Measurements from ENCODE around the gene TSPO2.
"Not testable (repeated sequence)": the region's sequence is repeated elsewhere in the genome, so short reads cannot be mapped to it uniquely, and the experiment has no call there.

Gene TSPO2

DNA sequence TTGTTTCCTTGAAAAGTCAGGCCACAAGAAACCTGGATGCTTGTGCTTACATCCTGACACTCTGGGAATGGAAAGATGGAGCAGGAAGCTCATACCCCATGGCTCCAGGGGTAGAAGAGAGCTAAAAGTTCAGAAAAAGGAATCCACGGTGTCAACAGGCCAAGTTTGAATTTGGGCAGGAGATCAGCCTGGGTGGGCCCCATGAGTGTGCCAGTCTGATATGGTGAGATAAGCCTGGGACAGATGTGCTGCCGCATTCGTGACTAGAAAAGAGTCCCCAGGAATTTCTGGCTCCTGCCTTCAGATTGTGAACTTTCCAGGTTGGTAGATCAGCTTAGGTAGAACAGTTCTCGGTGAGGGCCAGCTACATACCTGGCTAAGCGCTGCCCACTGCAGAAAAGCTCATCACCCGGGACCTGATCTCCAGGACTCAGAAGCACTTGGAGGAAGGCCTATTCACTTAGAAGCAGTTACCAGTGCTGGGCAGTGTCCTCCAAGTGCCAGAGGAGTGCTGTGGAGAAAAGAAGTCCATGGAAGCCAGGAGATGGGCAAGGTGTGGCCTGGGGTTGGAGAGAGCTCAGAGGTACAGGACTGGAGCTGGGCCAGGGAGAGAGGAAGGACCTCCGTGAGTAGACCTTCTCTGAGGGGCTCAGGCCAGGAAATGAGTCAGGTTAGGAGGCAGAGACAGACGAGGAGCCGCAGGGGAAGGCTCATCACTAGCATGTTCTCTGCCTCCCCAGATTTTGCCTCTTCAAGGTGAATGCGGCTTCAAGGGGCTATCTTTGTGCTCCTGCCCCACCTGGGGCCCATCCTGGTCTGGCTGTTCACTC, at the start of gene TSPO2:
Gene TSPO2 (plus strand): TSS at position 242 of the 830 bp plus-strand sequence. CDS start 519 bp downstream, at position 761.
- no peak for DNase-seq (ENCODE audit: low read depth)

- no peak for DNase-seq (ENCODE audit: low read depth)
Observed at GRCh38 chr6:40992746-40993145, 49.5 kb upstream of the TSPO2 start.

DNA sequence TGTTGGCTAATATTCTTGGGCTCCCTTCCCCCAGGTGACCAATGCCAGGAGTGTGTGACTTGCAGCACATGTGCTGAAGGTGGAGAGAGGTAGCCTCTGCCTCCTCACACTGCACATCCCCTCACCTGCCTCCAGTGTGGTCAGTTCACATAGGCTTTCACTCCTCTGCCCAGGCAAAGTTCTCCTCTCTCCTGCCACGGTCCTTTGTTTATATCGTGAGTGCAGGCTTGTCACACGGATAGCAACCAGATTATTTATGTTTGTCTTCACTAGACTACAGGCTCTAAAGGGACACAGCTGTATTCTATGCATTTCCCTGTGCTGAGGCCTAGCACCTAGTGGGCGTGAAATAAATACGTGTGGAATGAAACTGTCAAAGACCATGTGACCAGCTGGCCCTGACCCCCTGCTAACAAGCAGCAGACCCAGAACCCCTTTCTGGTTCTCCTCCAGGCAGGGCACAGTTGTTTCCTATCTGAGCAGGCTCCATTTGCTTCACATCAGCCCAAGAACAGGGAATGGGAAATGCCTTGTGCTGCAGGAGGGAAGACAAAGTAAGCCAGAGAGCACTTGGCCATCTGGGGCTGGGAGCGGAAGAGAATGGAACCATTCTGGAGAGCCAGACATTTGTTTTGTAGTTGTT, 45.6 kb upstream of the TSPO2 start:
- DNase-seq (ENCODE audit: low read depth): no peak

DNA sequence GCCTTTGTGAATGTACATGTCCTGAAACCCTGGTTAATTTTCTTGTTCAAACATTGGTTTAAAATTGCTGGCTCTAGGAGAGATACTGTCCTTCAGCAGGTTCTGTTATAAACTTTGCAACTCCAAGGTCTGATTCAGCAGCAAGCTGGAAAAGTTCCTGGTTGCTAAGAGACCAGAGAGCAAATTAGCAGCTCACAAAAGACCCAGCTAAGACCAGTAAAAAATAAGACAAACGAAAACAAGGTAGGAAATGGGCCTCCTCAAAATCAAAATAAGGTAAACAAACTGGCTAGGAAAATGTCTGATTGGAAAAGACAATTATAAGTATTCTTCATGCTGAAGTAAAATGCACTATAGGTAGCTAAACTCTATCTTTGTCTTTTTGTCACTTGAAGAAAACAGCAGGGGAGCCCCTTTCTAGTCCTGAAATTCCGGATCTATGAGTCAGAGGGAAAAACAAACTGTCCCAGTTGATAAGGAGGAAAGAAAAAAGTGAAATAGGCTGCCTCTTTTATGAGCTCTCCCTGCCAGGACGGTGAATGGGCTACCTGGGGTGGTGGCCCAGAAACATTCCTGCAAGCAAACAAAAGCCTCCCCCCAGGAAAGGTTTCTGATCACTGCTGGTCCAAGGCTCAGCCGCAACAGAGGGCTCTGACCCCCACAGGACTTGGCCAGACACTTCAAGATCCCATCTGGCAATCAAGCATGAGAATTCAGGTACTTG, 44.9 kb upstream of the TSPO2 start:
- peak; percentile 44 for DNase-seq (ENCODE audit: low read depth)

DNA sequence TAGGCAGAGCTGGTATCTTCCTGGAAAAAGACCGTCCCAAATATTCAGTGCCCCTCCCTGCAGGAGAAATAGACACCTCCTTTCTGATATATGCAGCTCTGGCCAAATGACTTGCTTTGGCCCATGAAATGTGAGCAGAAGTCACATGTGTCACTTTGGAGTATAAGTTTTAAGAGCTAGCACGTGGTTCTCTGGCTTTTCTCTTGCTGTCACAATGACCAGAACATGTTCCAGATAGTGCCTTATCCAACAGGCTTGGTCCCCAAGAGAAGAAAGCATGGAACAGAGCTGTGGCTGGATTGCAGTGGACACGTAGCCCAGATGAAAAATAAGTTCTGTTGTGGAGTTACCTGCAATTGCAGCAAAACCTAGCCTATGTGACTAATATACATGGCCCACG, 43.6 kb upstream of the TSPO2 start:
- no peak for DNase-seq (ENCODE audit: low read depth)

GRCh38 chr6:40999569-40999968, 42.7 kb upstream of the TSPO2 start:
- no peak for DNase-seq (ENCODE audit: low read depth)

- no peak for DNase-seq (ENCODE audit: low read depth)
Observed at GRCh38 chr6:41000248-41000647, 42.0 kb upstream of the TSPO2 start.

DNA sequence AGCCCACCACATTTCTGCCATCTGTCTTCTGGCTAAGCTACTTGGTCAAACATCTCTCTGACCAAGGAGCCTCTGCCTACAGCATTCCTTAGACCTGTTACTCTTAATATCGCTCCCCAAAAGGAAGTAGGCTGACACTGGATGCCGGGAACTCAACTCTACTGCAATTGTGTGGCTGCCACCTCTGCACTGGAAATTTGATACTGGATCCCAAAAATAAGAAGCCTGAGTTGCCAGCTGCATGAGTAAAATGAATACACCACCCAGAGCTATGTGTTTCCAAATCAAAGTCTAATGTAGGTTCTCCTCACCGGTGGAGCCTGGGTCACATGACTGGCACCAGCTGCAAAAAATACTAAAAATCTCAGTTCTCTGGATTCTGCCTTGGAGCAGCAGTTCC, 40.1 kb upstream of the TSPO2 start:
- DNase-seq (ENCODE audit: low read depth): no peak

- not testable (repeated sequence) for DNase-seq (ENCODE audit: low read depth)
Observed at GRCh38 chr6:41006217-41006616, 36.0 kb upstream of the TSPO2 start.

GRCh38 chr6:41006980-41007379, 35.3 kb upstream of the TSPO2 start:
- DNase-seq (ENCODE audit: low read depth): not testable (repeated sequence)

GRCh38 chr6:41008011-41008410, 34.3 kb upstream of the TSPO2 start:
- no peak for DNase-seq (ENCODE audit: low read depth)

DNA sequence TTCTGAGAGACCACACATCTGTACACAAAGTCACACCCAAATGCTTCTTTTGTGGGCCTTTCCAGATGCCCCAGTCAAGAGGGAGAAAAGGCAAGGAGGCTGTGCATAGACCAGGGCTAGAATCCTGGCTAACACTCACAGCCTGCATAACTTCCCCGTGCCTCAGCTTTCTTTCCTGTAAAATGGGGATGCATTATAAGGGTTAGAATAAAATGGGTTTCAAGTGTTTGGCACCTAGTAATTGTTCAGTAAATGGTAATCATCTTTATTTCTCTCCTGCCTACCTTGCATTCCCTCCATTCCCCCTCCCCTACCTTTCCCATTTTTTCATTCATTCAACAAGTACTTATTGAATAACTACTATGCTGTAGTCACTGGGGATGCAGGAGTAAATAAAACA, 32.6 kb upstream of the TSPO2 start:
- DNase-seq (ENCODE audit: low read depth): no peak

DNA sequence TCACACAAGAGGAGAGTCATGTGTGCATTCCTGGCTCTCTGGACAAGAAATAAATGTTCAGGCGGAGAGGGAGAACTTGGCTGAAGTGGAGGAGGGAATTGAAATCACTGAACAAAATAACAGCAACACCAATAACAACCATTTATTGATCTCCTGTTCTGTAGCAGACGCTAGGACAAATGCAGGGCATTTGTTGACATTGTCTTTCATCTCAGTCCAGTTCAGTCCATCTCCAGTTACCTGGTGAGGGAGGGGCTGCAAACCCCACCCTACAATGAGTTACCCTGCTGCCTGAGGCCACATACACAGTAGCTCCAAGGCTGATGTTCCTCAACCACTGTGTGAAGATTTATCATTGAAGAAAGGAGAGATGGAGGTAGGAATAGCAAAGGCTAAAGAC, 30.6 kb upstream of the TSPO2 start:
- no peak for DNase-seq (ENCODE audit: low read depth)

- no peak for DNase-seq (ENCODE audit: low read depth)
Observed at GRCh38 chr6:41013466-41014153, 28.7 kb upstream of the TSPO2 start.

DNA sequence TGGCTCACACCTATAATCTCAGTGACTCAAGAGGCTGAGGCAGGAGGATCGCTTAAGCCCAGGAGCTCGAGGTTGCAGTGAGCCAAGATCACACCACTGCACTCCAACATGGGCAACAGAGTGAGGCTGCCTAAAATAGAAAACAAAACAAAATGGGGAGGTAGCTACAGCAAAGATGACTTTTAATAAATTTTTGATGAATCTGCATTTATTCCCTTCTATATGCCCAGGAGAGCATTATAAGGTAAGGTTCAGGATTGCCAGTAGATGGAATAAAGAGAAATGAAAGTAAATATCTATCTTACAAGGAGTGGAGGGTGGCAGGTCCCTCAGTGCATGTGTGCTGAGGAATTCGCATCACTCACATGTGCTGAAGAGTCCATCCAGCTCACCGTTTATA, 27.5 kb upstream of the TSPO2 start:
- no peak for DNase-seq (ENCODE audit: low read depth)

GRCh38 chr6:41015860-41016259, 26.4 kb upstream of the TSPO2 start:
- DNase-seq (ENCODE audit: low read depth): not testable (repeated sequence)

GRCh38 chr6:41017663-41018062, 24.6 kb upstream of the TSPO2 start:
- DNase-seq (ENCODE audit: low read depth): no peak

- peak; percentile 37 for DNase-seq (ENCODE audit: low read depth)
Observed at GRCh38 chr6:41021832-41022231, 20.4 kb upstream of the TSPO2 start.

DNA sequence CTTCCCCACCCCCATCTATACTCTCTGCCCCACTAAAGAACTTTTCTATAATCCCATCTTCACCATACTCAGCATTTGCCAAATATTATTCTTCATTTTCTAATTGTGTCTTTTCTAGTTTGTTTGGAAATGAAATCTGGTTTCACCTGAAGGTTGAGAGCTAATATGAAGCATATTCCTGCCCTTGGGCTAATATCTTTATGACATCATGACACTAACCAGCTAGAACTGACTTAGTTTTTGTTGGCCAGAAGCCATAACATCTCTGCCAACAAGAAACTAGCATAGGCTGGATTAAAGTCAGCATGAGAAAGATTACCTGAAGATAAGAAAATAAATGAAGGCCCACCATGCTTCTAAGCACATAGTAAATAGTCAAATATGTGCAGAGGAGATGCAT, 20.0 kb upstream of the TSPO2 start:
- no peak for DNase-seq (ENCODE audit: low read depth)

- DNase-seq (ENCODE audit: low read depth): no peak
Observed at GRCh38 chr6:41023114-41023513, 19.2 kb upstream of the TSPO2 start.

- DNase-seq (ENCODE audit: low read depth): no peak
Observed at GRCh38 chr6:41025966-41026530, 16.2 kb upstream of the TSPO2 start.

GRCh38 chr6:41027241-41027640, 15.0 kb upstream of the TSPO2 start:
- DNase-seq (ENCODE audit: low read depth): no peak

Data from GM04503 (cell line).